Neural cell (in vitro differentiated cells): ENCODE measurements around the gene CDC42BPB. TPM values are rescaled to one million over a fixed set of nuclear protein-coding genes. Genes with fewer than 3 reads are reported as not detected.

Experiments
- H2AFZ ChIP-seq: fragments of 200-600, 300-800 bp; sonication (generic), shearing (Covaris generic); 2 replicates; pipeline ENCODE4 v1.6.0; 2014; ENCODE audit warnings: low read depth, mild to moderate bottlenecking, antibody characterized with exemption, low read length, moderate library complexity
- H3F3A ChIP-seq: fragments of 200-600 bp; shearing (Covaris generic); 2 replicates; pipeline ENCODE4 v1.6.1; 2016; ENCODE audit warnings: mild to moderate bottlenecking, moderate library complexity, mixed read lengths, antibody characterized with exemption, low read length; ENCODE audit not compliant: insufficient read depth, poor library complexity, severe bottlenecking
- H3K27ac ChIP-seq: fragments of 200-600, 300-800 bp; sonication (generic), shearing (Covaris generic); 2 replicates; pipeline ENCODE4 v1.5.1; 2014; ENCODE audit warnings: mild to moderate bottlenecking, low read length, moderate library complexity
- H3K27me3 ChIP-seq: fragments of 300-800, 200-600 bp; sonication (generic), shearing (Covaris generic); 2 replicates; pipeline ENCODE4 v1.6.0; 2014; ENCODE audit warnings: mild to moderate bottlenecking, low read depth, low read length, moderate library complexity; ENCODE audit not compliant: insufficient read depth
- H3K36me3 ChIP-seq: fragments of 300-800, 200-600 bp; sonication (generic), shearing (Covaris generic); 2 replicates; pipeline ENCODE4 v1.5.1; 2014; ENCODE audit warnings: mild to moderate bottlenecking, antibody characterized with exemption, low read length, moderate library complexity; ENCODE audit not compliant: insufficient read depth
- H3K4me2 ChIP-seq: fragments of 300-800, 200-600 bp; sonication (generic), shearing (Covaris generic); 2 replicates; pipeline ENCODE4 v1.6.0; 2014; ENCODE audit warnings: mild to moderate bottlenecking, low read length
- H3K4me3 ChIP-seq: fragments of 300-800, 200-600 bp; sonication (generic), shearing (Covaris generic); 2 replicates; pipeline ENCODE4 v1.5.1; 2014; ENCODE audit warnings: mild to moderate bottlenecking, low read length, moderate library complexity
- H3K79me2 ChIP-seq: fragments of 200-600 bp; shearing (Covaris generic); replicated peaks from 2 replicates; pipeline ENCODE4 v1.6.0; 2014; ENCODE audit warnings: mild to moderate bottlenecking, low read length, moderate library complexity; ENCODE audit not compliant: insufficient read depth
- H3K9ac ChIP-seq: fragments of 300-800, 200-600 bp; sonication (generic), shearing (Covaris generic); 2 replicates; pipeline ENCODE4 v1.6.1; 2016; ENCODE audit warnings: mild to moderate bottlenecking, low read length, mixed read lengths
- H3K9me2 ChIP-seq: fragments of 200-600 bp; shearing (Covaris generic); 2 replicates; pipeline ENCODE4 v1.6.1; 2016; ENCODE audit warnings: mild to moderate bottlenecking, low read length, mixed read lengths; ENCODE audit not compliant: insufficient read depth
- H3K9me3 ChIP-seq: fragments of 200-600, 300-800 bp; sonication (generic), shearing (Covaris generic); 2 replicates; pipeline ENCODE4 v1.6.1; 2016; ENCODE audit warnings: mild to moderate bottlenecking, mixed run types, low read length, moderate library complexity, mixed read lengths
- H4K20me1 ChIP-seq: fragments of 200-600 bp; shearing (Covaris generic); 2 replicates; pipeline ENCODE4 v1.6.1; 2016; ENCODE audit warnings: mild to moderate bottlenecking, mixed run types; ENCODE audit not compliant: insufficient read depth
- EP300 ChIP-seq: fragments of 450-650 bp; conservative IDR thresholded peaks from 2 replicates; pipeline ENCODE4 v1.6.1; 2014; ENCODE audit warnings: antibody characterized with exemption, mild to moderate bottlenecking, moderate library complexity; ENCODE audit not compliant: poor library complexity, severe bottlenecking
- EZH2 ChIP-seq: fragments of 200-600, 300-800 bp; shearing (Covaris generic), sonication (generic); IDR thresholded peaks from 2 replicates; pipeline ENCODE4 v1.6.1; 2014; ENCODE audit warnings: antibody characterized with exemption, low read length, borderline replicate concordance, mild to moderate bottlenecking; ENCODE audit not compliant: insufficient read depth, poor library complexity, severe bottlenecking
- MXI1 ChIP-seq: fragments of 450-650 bp; conservative IDR thresholded peaks from 2 replicates; pipeline ENCODE4 v1.6.1; 2014; ENCODE audit warnings: antibody characterized with exemption, mild to moderate bottlenecking; ENCODE audit not compliant: poor library complexity, severe bottlenecking
- POLR2AphosphoS5 ChIP-seq: IDR thresholded peaks from 2 replicates; pipeline ENCODE4 v1.6.1; 2012
- RAD21 ChIP-seq: fragments of 450-650 bp; conservative IDR thresholded peaks from 2 replicates; pipeline ENCODE4 v1.6.1; 2014; ENCODE audit warnings: antibody characterized with exemption, mild to moderate bottlenecking, moderate library complexity
- REST ChIP-seq: IDR thresholded peaks from 2 replicates; pipeline ENCODE4 v1.6.1; 2012; ENCODE audit warnings: borderline replicate concordance
- SMC3 ChIP-seq: fragments of 450-650 bp; conservative IDR thresholded peaks from 2 replicates; pipeline ENCODE4 v1.6.1; 2014; ENCODE audit warnings: antibody characterized with exemption, mild to moderate bottlenecking, moderate library complexity; ENCODE audit not compliant: poor library complexity
- TAF1 ChIP-seq: IDR thresholded peaks from 2 replicates; pipeline ENCODE4 v1.6.1; 2012; ENCODE audit warnings: low read depth
- polyA plus RNA-seq: library from polyadenylated mRNA; depleted of rRNA; stranded (reverse); fragments of >200 nt; gene quantifications from 2 replicates; pipeline ENCODE4 v1.2.3, GENCODE V29; 2014
- TF ChIP-seq, protein P1 (sequence below): fragments of 450-650 bp; IDR thresholded peaks from 2 replicates; pipeline ENCODE4 v1.5.1; 2014; ENCODE audit warnings: antibody characterized with exemption, mild to moderate bottlenecking, moderate library complexity; ENCODE audit not compliant: poor library complexity, severe bottlenecking

CDC42BPB gene
- polyA plus RNA-seq, 1 donor from 2014 or later: 43.8 TPM

GRCh38 chr14:102968306-102968705 is 89.0 kb downstream of the CDC42BPB start:
- H4K20me1 ChIP-seq: no peaks in the 10 kb centered on the region
- H3K9me2 ChIP-seq: no peaks in the 10 kb centered on the region
- H3K36me3 ChIP-seq: peaks cover 27% of the 10 kb centered on the region
- H3K4me3 ChIP-seq: no peak overlapping the region
- no peaks in the 10 kb centered on the region for H3F3A ChIP-seq
- no peak overlapping the region for H3K27ac ChIP-seq
- no peaks in the 10 kb centered on the region for H3K9me3 ChIP-seq
- no peak overlapping the region for H2AFZ ChIP-seq
- H3K27me3 ChIP-seq: no peaks in the 10 kb centered on the region
- H3K79me2 ChIP-seq: no peaks in the 10 kb centered on the region
- no peak overlapping the region for H3K9ac ChIP-seq
- TF ChIP-seq EP300 (no peak), TAF1 (no peak), MXI1 (no peak), EZH2 (no peak), POLR2AphosphoS5 (no peak), REST (no peak), SMC3 (no peak), RAD21 (no peak)
- TF ChIP-seq, protein P1, sequence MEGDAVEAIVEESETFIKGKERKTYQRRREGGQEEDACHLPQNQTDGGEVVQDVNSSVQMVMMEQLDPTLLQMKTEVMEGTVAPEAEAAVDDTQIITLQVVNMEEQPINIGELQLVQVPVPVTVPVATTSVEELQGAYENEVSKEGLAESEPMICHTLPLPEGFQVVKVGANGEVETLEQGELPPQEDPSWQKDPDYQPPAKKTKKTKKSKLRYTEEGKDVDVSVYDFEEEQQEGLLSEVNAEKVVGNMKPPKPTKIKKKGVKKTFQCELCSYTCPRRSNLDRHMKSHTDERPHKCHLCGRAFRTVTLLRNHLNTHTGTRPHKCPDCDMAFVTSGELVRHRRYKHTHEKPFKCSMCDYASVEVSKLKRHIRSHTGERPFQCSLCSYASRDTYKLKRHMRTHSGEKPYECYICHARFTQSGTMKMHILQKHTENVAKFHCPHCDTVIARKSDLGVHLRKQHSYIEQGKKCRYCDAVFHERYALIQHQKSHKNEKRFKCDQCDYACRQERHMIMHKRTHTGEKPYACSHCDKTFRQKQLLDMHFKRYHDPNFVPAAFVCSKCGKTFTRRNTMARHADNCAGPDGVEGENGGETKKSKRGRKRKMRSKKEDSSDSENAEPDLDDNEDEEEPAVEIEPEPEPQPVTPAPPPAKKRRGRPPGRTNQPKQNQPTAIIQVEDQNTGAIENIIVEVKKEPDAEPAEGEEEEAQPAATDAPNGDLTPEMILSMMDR: no peak
- no peak overlapping the region for H3K4me2 ChIP-seq

- Histone ChIP-seq H3K27ac (no peak overlapping the region), H3K79me2 (no peaks in the 10 kb centered on the region), H3K4me3 (no peak overlapping the region), H4K20me1 (no peaks in the 10 kb centered on the region), H3K36me3 (peaks cover 28% of the 10 kb centered on the region), H3K9ac (no peak overlapping the region), H3K27me3 (no peaks in the 10 kb centered on the region), H3K4me2 (no peak overlapping the region), H2AFZ (no peak overlapping the region), H3K9me2 (no peaks in the 10 kb centered on the region), H3F3A (no peaks in the 10 kb centered on the region), H3K9me3 (no peaks in the 10 kb centered on the region)
- TF ChIP-seq TAF1 (no peak), EZH2 (no peak), EP300 (no peak), REST (no peak), POLR2AphosphoS5 (no peak), RAD21 (no peak), SMC3 (no peak), MXI1 (no peak)
- TF ChIP-seq, protein P1: no peak
Observed at GRCh38 chr14:102967506-102967795, 89.9 kb downstream of the CDC42BPB start.
